Epithelial cell of proximal tubule (primary cell): ENCODE results near the gene ASTN1. TPM values are rescaled to one million over a fixed set of nuclear protein-coding genes. Genes with fewer than 3 reads are reported as not detected.

Source experiments
- DNase-seq: peaks from one replicate; pipeline ENCODE4 v3.0.0-alpha.2; 2011; ENCODE audit warnings: low read depth
- H3K4me3 ChIP-seq: 2 replicates; pipeline ENCODE4 v1.5.1; 2011; ENCODE audit warnings: low read depth, mild to moderate bottlenecking, low read length
- CTCF ChIP-seq: conservative IDR thresholded peaks from 2 replicates; pipeline ENCODE4 v1.5.1; 2012; ENCODE audit warnings: low read depth, mild to moderate bottlenecking, low read length
- total RNA-seq: library from RNA; depleted of rRNA; stranded (reverse); fragments of >200 nt; gene quantifications from 2 replicates; pipeline ENCODE4 v1.2.3, GENCODE V29; 2015

Gene ASTN1
- total RNA-seq, 1 donor from 2014 or later, result 0.23 TPM

- H3K4me3 ChIP-seq, result no peak overlapping the region
Observed at GRCh38 chr1:177165069-177165439, 542 bp upstream of the ASTN1 start.

GRCh38 chr1:177163844-177164379 is 600 bp downstream of the ASTN1 start:
- no peak overlapping the region for H3K4me3 ChIP-seq
- TF ChIP-seq CTCF, result no peak

More at GRCh38 chr1:177165069-177165439, 542 bp upstream of the ASTN1 start:
- no peak for DNase-seq
- TF ChIP-seq CTCF, result no peak

GRCh38 chr1:177162243-177162642 is 2.3 kb downstream of the ASTN1 start:
- TF ChIP-seq CTCF, result no peak
- no peak for DNase-seq
- no peak overlapping the region for H3K4me3 ChIP-seq

More at GRCh38 chr1:177163844-177164379, 600 bp downstream of the ASTN1 start:
- DNase-seq, result no peak

GRCh38 chr1:177146499-177146898 is 18.0 kb downstream of the ASTN1 start:
- no peak for TF ChIP-seq CTCF
- DNase-seq, result no peak
- H3K4me3 ChIP-seq, result no peak overlapping the region

- no peak overlapping the region for H3K4me3 ChIP-seq
- no peak for TF ChIP-seq CTCF
- no peak for DNase-seq
Observed at GRCh38 chr1:177145106-177146070, 19.1 kb downstream of the ASTN1 start.

- no peak for DNase-seq
- TF ChIP-seq CTCF, result no peak
- no peak overlapping the region for H3K4me3 ChIP-seq
Observed at GRCh38 chr1:177142791-177143271, 21.7 kb downstream of the ASTN1 start.
